T-cell (primary cell): ENCODE measurements around the gene ATP2A2. TPM values are rescaled to one million over a fixed set of nuclear protein-coding genes. Genes with fewer than 3 reads are reported as not detected.

ENCODE experiments used
- ATAC-seq, 4 experiments: fragments of 200-7000 bp in 3 of 4; fragments of 150-1000 bp in 1 of 4; cut with Tn5 transposase; replicated peaks in 1 of 4; 1 replicate in 3 of 4; 2 replicates in 1 of 4; pipeline ENCODE4 v1.10.0; 2021; ENCODE audit warnings: moderate library complexity in 3 of 4, mild to moderate bottlenecking in 2 of 4, moderate number of reproducible peaks in 1 of 4
- CTCF ChIA-PET, 2 donors: fragments of 300-600 bp; sonication (Branson Sonifier 250); formaldehyde crosslinking; loops; one replicate each; lab custom pipeline; 2022; ENCODE audit warnings: antibody characterized with exemption in 2 of 2; lab: Charles Lee
- POLR2A ChIA-PET, 2 donors: fragments of 300-600 bp; sonication (Branson Sonifier 250); formaldehyde crosslinking; loops; one replicate each; lab custom pipeline; 2022; ENCODE audit warnings: antibody characterized with exemption in 2 of 2; lab: Charles Lee
- DNase-seq, 35 experiments: peaks; one replicate each; pipeline versions ENCODE4 v3.0.0 to v3.0.0-alpha.2; 2013 to 2023
- H3K27ac ChIP-seq: one replicate; pipeline ENCODE4 v1.5.1; 2013; ENCODE audit warnings: low read length
- H3K27me3 ChIP-seq, 2 experiments: replicated peaks in 1 of 2; 1 replicate in 1 of 2; 2 replicates in 1 of 2; pipeline versions ENCODE4 v1.6.1 to v1.7.0; 2013; ENCODE audit warnings: low read length in 1 of 2, mixed read lengths in 1 of 2; ENCODE audit not compliant: control insufficient read depth in 2 of 2, insufficient read depth in 2 of 2; ENCODE audit errors: extremely low read depth in 1 of 2
- H3K36me3 ChIP-seq, 2 donors: 1 replicate in 1 of 2; 2 replicates in 1 of 2; pipeline versions ENCODE4 v1.6.1 to v1.7.0; 2013; ENCODE audit warnings: low read length in 1 of 2; ENCODE audit not compliant: control insufficient read depth in 2 of 2, insufficient read depth in 1 of 2; ENCODE audit errors: extremely low read depth in 1 of 2
- H3K4me1 ChIP-seq, 2 experiments: 1 replicate in 1 of 2; 2 replicates in 1 of 2; pipeline versions ENCODE4 v1.6.1 to v1.7.0; 2013; ENCODE audit warnings: low read length in 2 of 2, mixed read lengths in 1 of 2; ENCODE audit not compliant: insufficient read depth in 2 of 2, control insufficient read depth in 1 of 2; ENCODE audit errors: extremely low read depth in 1 of 2
- H3K4me3 ChIP-seq, 2 donors: 1 replicate in 1 of 2; 2 replicates in 1 of 2; pipeline versions ENCODE4 v1.5.1 to v1.7.0; 2013; ENCODE audit warnings: mild to moderate bottlenecking in 2 of 2, low read length in 1 of 2, moderate library complexity in 1 of 2; ENCODE audit not compliant: control insufficient read depth in 1 of 2; ENCODE audit errors: extremely low read depth in 1 of 2
- H3K9me3 ChIP-seq: 2 replicates; pipeline ENCODE4 v1.7.0; 2013
- H3K27ac Mint-ChIP-seq, 2 donors: one replicate each; pipeline ENCODE4 v1.8.0; 2020 to 2021; ENCODE audit warnings: mild to moderate bottlenecking in 2 of 2, mixed read lengths in 2 of 2
- H3K27me3 Mint-ChIP-seq, 2 donors: one replicate each; pipeline ENCODE4 v1.8.0; 2021 to 2022; ENCODE audit warnings: mixed read lengths in 2 of 2
- H3K36me3 Mint-ChIP-seq: one replicate; pipeline ENCODE4 v1.8.0; 2021; ENCODE audit warnings: mixed read lengths
- H3K4me1 Mint-ChIP-seq, 3 donors: one replicate each; pipeline ENCODE4 v1.8.0; 2020 to 2022; ENCODE audit warnings: mixed read lengths in 3 of 3, mild to moderate bottlenecking in 1 of 3
- H3K4me3 Mint-ChIP-seq, 3 donors: one replicate each; pipeline ENCODE4 v1.8.0; 2020 to 2022; ENCODE audit warnings: mild to moderate bottlenecking in 3 of 3, mixed read lengths in 3 of 3, moderate library complexity in 3 of 3
- H3K9me3 Mint-ChIP-seq, 3 donors: one replicate each; pipeline ENCODE4 v1.8.0; 2020 to 2022; ENCODE audit warnings: mixed read lengths in 3 of 3
- WGBS: methylation state at CpG from one replicate; pipeline ENCODE4 v1.1.5; 2013; ENCODE audit warnings: missing lambda C conversion rate; ENCODE audit not compliant: insufficient coverage; 5-methylcytosine and 5-hydroxymethylcytosine counted together
- total RNA-seq, 35 experiments: library from RNA in 6 of 35; stranded (reverse) in 6 of 35; fragments of 120-200 nt in 1 of 35; gene quantifications; one replicate each; pipeline versions ENCODE4 v1.2.1 to v1.2.4 and lab custom pipeline; 2013 to 2026

Gene ATP2A2
- total RNA-seq, 5 donors from 2014 or later (not counting 1 experiment from before 2014, with no cell fraction given) = 82.0 to 88.2 (median 82.8) TPM

DNA sequence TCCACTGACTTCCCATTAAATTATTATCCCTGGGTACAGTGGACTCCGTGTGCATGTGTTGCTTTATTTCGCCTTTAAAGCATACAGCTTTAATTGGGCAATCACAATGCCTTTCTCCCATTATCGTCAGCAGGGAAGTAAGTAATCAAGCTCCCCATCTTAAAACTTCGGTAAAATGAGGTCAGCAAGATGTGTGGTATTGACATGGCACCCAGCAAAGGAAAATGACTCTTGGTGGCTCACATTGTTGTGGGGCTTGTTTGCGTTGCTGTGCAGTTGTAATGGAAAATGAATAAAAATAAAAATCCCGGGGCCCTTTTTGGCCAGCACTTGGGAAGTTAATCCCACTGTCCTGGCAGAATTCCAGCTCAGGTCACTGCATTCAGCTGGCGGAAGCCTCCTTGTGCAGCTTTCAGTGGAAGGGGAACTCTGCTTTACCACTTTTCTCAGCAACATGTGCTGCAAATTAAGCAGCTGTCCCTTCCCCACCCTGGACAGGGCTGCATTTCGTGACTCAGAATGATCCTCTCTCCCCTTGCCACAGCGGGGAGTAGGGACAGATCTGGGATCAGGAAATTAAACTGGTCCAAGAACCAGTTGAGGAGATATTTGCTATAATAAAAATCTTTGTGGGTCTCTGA lies 13.9 kb upstream of the ATP2A2 start:
- H3K4me3 ChIP-seq = no peak overlapping the region
- H3K36me3 ChIP-seq = no peaks in the 10 kb centered on the region
- POLR2A ChIA-PET = no interaction called here
- H3K27ac ChIP-seq = no peak overlapping the region
- Mint-ChIP-seq H3K27me3 (peaks cover 8 to 17% of the 10 kb centered on the region in 2 donors), H3K4me3 (no peak overlapping the region), H3K36me3 (no peaks in the 10 kb centered on the region), H3K9me3 (no peaks in the 10 kb centered on the region), H3K4me1 (no peaks in the 10 kb centered on the region), H3K27ac (no peak overlapping the region)
- ATAC-seq = no peak
- H3K9me3 ChIP-seq = no peaks in the 10 kb centered on the region
- H3K27me3 ChIP-seq = peaks cover 0 to 23% of the 10 kb centered on the region in 2 experiments
- DNase-seq = no peak
- H3K4me1 ChIP-seq = no peaks in the 10 kb centered on the region
- 70% methylated on average over 5 of the region's 9 CpGs for WGBS
- CTCF ChIA-PET = interaction anchor here in 1 of 2 donors (0.5 to 0.6 kb wide), 2 partner anchors 40 to 527 kb away, joined by 3 read pairs; no protein-coding TSS in a partner anchor

DNA sequence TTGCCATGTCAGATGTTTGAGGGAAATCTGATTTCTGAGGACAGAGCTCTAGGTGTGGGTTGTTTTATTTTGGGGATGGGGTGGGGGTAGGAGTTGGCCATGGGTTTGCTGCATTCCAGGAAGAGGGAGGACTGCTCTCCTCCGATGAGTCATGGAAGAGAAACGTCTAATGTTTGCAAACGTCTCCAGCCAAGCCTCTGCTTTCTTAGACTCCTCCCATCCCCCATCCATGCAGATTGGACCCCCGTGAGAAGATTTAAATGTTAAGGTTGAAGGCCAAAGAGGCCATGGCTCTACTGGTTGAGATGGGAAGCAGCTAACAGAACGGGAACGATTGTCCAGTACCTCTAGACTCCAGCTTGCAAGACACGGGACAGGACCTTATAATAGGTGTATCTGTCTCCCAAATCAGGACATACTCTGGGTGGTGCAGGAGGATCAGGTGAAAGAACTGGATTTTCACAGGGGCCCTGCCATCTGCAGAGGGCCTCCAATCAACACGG lies 11.4 kb upstream of the ATP2A2 start:
- Mint-ChIP-seq H3K4me1 (no peaks in the 10 kb centered on the region), H3K9me3 (no peaks in the 10 kb centered on the region), H3K36me3 (peaks cover 2% of the 10 kb centered on the region), H3K27ac (no peak overlapping the region), H3K27me3 (peaks cover 14 to 20% of the 10 kb centered on the region in 2 donors), H3K4me3 (no peak overlapping the region)
- H3K27ac ChIP-seq = no peak overlapping the region
- peaks cover 0 to 25% of the 10 kb centered on the region in 2 experiments for H3K27me3 ChIP-seq
- WGBS = 97% methylated on average over 4 of the region's 8 CpGs
- DNase-seq = no peak
- no peaks in the 10 kb centered on the region for H3K9me3 ChIP-seq
- ChIA-PET CTCF (interaction anchor here in 1 of 2 donors (0.7 to 1.5 kb wide), 2 partner anchors 10 to 750 kb away, joined by 5 to 7 read pairs; no protein-coding TSS in a partner anchor), POLR2A (interaction anchor here in 1 of 2 donors (0.5 kb wide), 1 partner anchor 157 kb away, joined by 9 read pairs; no protein-coding TSS in a partner anchor)
- no peaks in the 10 kb centered on the region for H3K4me1 ChIP-seq
- no peak for ATAC-seq
- no peak overlapping the region for H3K4me3 ChIP-seq
- H3K36me3 ChIP-seq = no peaks in the 10 kb centered on the region

- Mint-ChIP-seq H3K4me3 (no peak overlapping the region), H3K27me3 (peaks cover 14 to 19% of the 10 kb centered on the region in 2 donors)
- WGBS = 84% methylated on average over 3 of the region's 5 CpGs
These were observed 10.7 kb upstream of the ATP2A2 start for GRCh38 chr12:110270125-110270962.

GRCh38 chr12:110271015-110271414 lies 10.0 kb upstream of the ATP2A2 start:
- Histone ChIP-seq H3K27me3 (peaks cover 0 to 20% of the 10 kb centered on the region in 2 experiments), H3K4me1 (no peaks in the 10 kb centered on the region), H3K36me3 (no peaks in the 10 kb centered on the region), H3K9me3 (no peaks in the 10 kb centered on the region), H3K4me3 (no peak overlapping the region), H3K27ac (no peak overlapping the region)
- H3K4me3 Mint-ChIP-seq = no peak overlapping the region
- ATAC-seq = no peak
- DNase-seq = no peak
- H3K27ac Mint-ChIP-seq = no peak overlapping the region
- ChIA-PET POLR2A (no interaction called here), CTCF (interaction anchor here in 1 of 2 donors (1.5 kb wide), 1 partner anchor 9 kb away, joined by 5 read pairs; no protein-coding TSS in a partner anchor)
- WGBS = 70% methylated on average over 2 of the region's 2 CpGs
- peaks cover 2% of the 10 kb centered on the region for H3K36me3 Mint-ChIP-seq
- H3K9me3 Mint-ChIP-seq = no peaks in the 10 kb centered on the region
- peaks cover 14 to 19% of the 10 kb centered on the region in 2 donors for H3K27me3 Mint-ChIP-seq
- no peaks in the 10 kb centered on the region for H3K4me1 Mint-ChIP-seq

More at GRCh38 chr12:110270125-110270962, 10.7 kb upstream of the ATP2A2 start:
- ChIA-PET POLR2A (interaction anchor here in 1 of 2 donors (0.5 kb wide), 1 partner anchor 158 kb away, joined by 9 read pairs; no protein-coding TSS in a partner anchor), CTCF (interaction anchor here in 1 of 2 donors (0.7 to 1.5 kb wide), 2 partner anchors 9 to 751 kb away, joined by 5 to 7 read pairs; no protein-coding TSS in a partner anchor)
- Histone ChIP-seq H3K4me3 (no peak overlapping the region), H3K27me3 (peaks cover 0 to 24% of the 10 kb centered on the region in 2 experiments), H3K9me3 (no peaks in the 10 kb centered on the region), H3K4me1 (no peaks in the 10 kb centered on the region), H3K36me3 (no peaks in the 10 kb centered on the region), H3K27ac (no peak overlapping the region)
- ATAC-seq (no peak), DNase-seq (no peak)
- Mint-ChIP-seq H3K27ac (no peak overlapping the region), H3K36me3 (peaks cover 2% of the 10 kb centered on the region), H3K4me1 (no peaks in the 10 kb centered on the region), H3K9me3 (no peaks in the 10 kb centered on the region)

GRCh38 chr12:110277530-110278254 lies 3.4 kb upstream of the ATP2A2 start:
- Mint-ChIP-seq H3K9me3 (no peaks in the 10 kb centered on the region), H3K27me3 (peaks cover 0 to under 1% of the 10 kb centered on the region in 2 donors), H3K36me3 (peaks cover 2% of the 10 kb centered on the region), H3K4me1 (peaks cover 12 to 16% (median 15%) of the 10 kb centered on the region in 3 donors), H3K27ac (no peak overlapping the region), H3K4me3 (no peak overlapping the region)
- no peak for ATAC-seq
- ChIA-PET POLR2A (no interaction called here), CTCF (interaction anchor here in 1 of 2 donors (1.0 kb wide), 1 partner anchor 154 kb away, joined by 3 read pairs; the partner anchor contains the start of gene IFT81)
- no peak overlapping the region for H3K27ac ChIP-seq
- no peaks in the 10 kb centered on the region for H3K27me3 ChIP-seq
- no peak overlapping the region for H3K4me3 ChIP-seq
- H3K9me3 ChIP-seq = no peaks in the 10 kb centered on the region
- no peak for DNase-seq
- WGBS = no CpG with 5 or more reads among the region's 2 CpGs
- H3K36me3 ChIP-seq = no peaks in the 10 kb centered on the region
- peaks cover 6 to 11% of the 10 kb centered on the region in 2 experiments for H3K4me1 ChIP-seq
